GM12878 (cell line): ENCODE results near the gene ETV7. TPM values are rescaled to one million over a fixed set of nuclear protein-coding genes. Genes with fewer than 3 reads are reported as not detected.

Source experiments
- ATAC-seq: fragments of 200-7000 bp; cut with Tn5 transposase; 3 replicates; pipeline ENCODE4 v1.9.1; 2020; ENCODE audit warnings: mild to moderate bottlenecking, moderate library complexity
- BruUV-seq: library from RNA; stranded (reverse); fragments of 400-500 nt; replicated peaks from 2 replicates; lab custom pipeline; 2021; lab: Mats Ljungman, UMichigan
- CTCF ChIA-PET: fragments of 300-600 bp; sonication (Branson Sonifier 250); formaldehyde crosslinking; extraction: SDS; loops from one replicate; lab custom pipeline; 2021; ENCODE audit warnings: inconsistent platforms; lab: Yijun Ruan, JAX
- POLR2A ChIA-PET: fragments of 350-600 bp; formaldehyde crosslinking; extraction: SDS; loops from one replicate; lab custom pipeline; 2021; ENCODE audit warnings: inconsistent platforms; lab: Charles Lee
- RAD21 ChIA-PET: fragments of 300-600 bp; sonication (Branson Sonifier 250); formaldehyde crosslinking; loops from one replicate; lab custom pipeline; 2023; ENCODE audit warnings: antibody characterized with exemption; ENCODE audit not compliant: unreplicated experiment; lab: Charles Lee
- SMC1A ChIA-PET: fragments of 300-600 bp; sonication (Branson Sonifier 250); formaldehyde crosslinking; loops from one replicate; lab custom pipeline; 2023; ENCODE audit not compliant: unreplicated experiment, uncharacterized antibody; lab: Charles Lee
- DNase-seq: peaks from one replicate; pipeline ENCODE4 v3.0.0-alpha.2; 2011; ENCODE audit warnings: low read depth, low spot score
- FAIRE-seq: peaks from 3 replicates; lab custom pipeline; 2011; peaks lifted over from hg19 to GRCh38; lab: Jason Lieb, UNC
- H2AFZ ChIP-seq: 2 replicates; pipeline ENCODE4 v1.6.0; 2011; ENCODE audit warnings: low read depth, low read length, control low read depth; ENCODE audit not compliant: control insufficient read depth
- H3K27ac ChIP-seq: 2 replicates; pipeline ENCODE4 v1.5.1; 2011; ENCODE audit warnings: control low read depth; ENCODE audit not compliant: control insufficient read depth, insufficient read depth
- H3K27me3 ChIP-seq, 2 experiments: replicated peaks in 1 of 2; 2 replicates each; pipeline versions ENCODE4 v1.6.0 to v1.6.1; 2011; ENCODE audit warnings: low read length in 1 of 2; ENCODE audit not compliant: control insufficient read depth in 2 of 2, insufficient read depth in 2 of 2
- H3K36me3 ChIP-seq, 2 experiments: 2 replicates each; pipeline ENCODE4 v1.5.1; 2011; ENCODE audit warnings: low read length in 1 of 2; ENCODE audit not compliant: control insufficient read depth in 2 of 2, insufficient read depth in 2 of 2
- H3K4me1 ChIP-seq: 2 replicates; pipeline ENCODE4 v1.6.1; 2011; ENCODE audit warnings: mild to moderate bottlenecking, low read length, moderate library complexity, mixed read lengths; ENCODE audit not compliant: control insufficient read depth, insufficient read depth
- H3K4me2 ChIP-seq: 2 replicates; pipeline ENCODE4 v1.6.0; 2011; ENCODE audit warnings: control low read depth; ENCODE audit not compliant: control insufficient read depth, insufficient read depth
- H3K4me3 ChIP-seq: fragments of 200-600 bp; sonication (generic); 2 replicates; pipeline ENCODE4 v1.5.1; 2016
- H3K79me2 ChIP-seq: 2 replicates; pipeline ENCODE4 v1.6.0; 2011; ENCODE audit warnings: low read length; ENCODE audit not compliant: control insufficient read depth, insufficient read depth
- H3K9ac ChIP-seq: 2 replicates; pipeline ENCODE4 v1.8.0; 2011; ENCODE audit warnings: low read length, control low read depth, mixed read lengths; ENCODE audit not compliant: control insufficient read depth, insufficient read depth
- H3K9me3 ChIP-seq: replicated peaks from 3 replicates; pipeline ENCODE4 v1.5.1; 2011; ENCODE audit warnings: mild to moderate bottlenecking, low read length; ENCODE audit not compliant: control insufficient read depth, insufficient read depth
- H4K20me1 ChIP-seq: 2 replicates; pipeline ENCODE4 v1.6.0; 2011; ENCODE audit not compliant: control insufficient read depth, insufficient read depth
- EGR1 ChIP-seq, 2 experiments: IDR thresholded peaks; 1 replicate in 1 of 2; 2 replicates in 1 of 2; pipeline ENCODE4 v1.6.1; 2011 to 2012; ENCODE audit warnings: low read depth in 2 of 2, low read length in 2 of 2, borderline replicate concordance in 1 of 2, mild to moderate bottlenecking in 1 of 2, moderate library complexity in 1 of 2
- MEF2A ChIP-seq: IDR thresholded peaks from 2 replicates; pipeline ENCODE4 v1.6.1; 2011; ENCODE audit warnings: low read depth, mild to moderate bottlenecking, low read length, moderate library complexity; ENCODE audit not compliant: insufficient read depth
- MXI1 ChIP-seq: fragments of 150-350 bp; IDR thresholded peaks from 2 replicates; pipeline ENCODE4 v1.6.1; 2011; ENCODE audit warnings: low read depth, mild to moderate bottlenecking, inconsistent platforms, low read length, improper control_type of control experiment
- NFYB ChIP-seq: IDR thresholded peaks from 2 replicates; pipeline ENCODE4 v1.6.1; 2011; ENCODE audit warnings: low read depth, mild to moderate bottlenecking, low read length, improper control_type of control experiment, moderate library complexity; ENCODE audit not compliant: insufficient read depth
- PAX5 ChIP-seq: IDR thresholded peaks from 2 replicates; pipeline ENCODE4 v1.6.1; 2011; ENCODE audit warnings: low read depth, low read length, borderline replicate concordance
- POU2F2 ChIP-seq: IDR thresholded peaks from 3 replicates; pipeline ENCODE4 v1.6.1; 2011; ENCODE audit warnings: low read depth, mild to moderate bottlenecking, low read length, borderline replicate concordance
- SREBF2 ChIP-seq: IDR thresholded peaks from 2 replicates; pipeline ENCODE4 v1.6.1; 2012; ENCODE audit warnings: mild to moderate bottlenecking, low read length
- SRF ChIP-seq, 2 experiments: IDR thresholded peaks; 2 replicates each; pipeline ENCODE4 v1.6.1; 2011; ENCODE audit warnings: low read depth in 2 of 2, low read length in 2 of 2, mild to moderate bottlenecking in 1 of 2, moderate library complexity in 1 of 2
- TCF7 ChIP-seq: IDR thresholded peaks from 2 replicates; pipeline ENCODE4 v1.6.1; 2014; ENCODE audit warnings: antibody characterized with exemption, borderline replicate concordance
- YY1 ChIP-seq: IDR thresholded peaks from 2 replicates; pipeline ENCODE4 v1.6.1; 2011; ENCODE audit warnings: low read depth, mild to moderate bottlenecking, low read length
- ZNF217 ChIP-seq: fragments of 450-650 bp; IDR thresholded peaks from 2 replicates; pipeline ENCODE4 v1.6.1; 2017; ENCODE audit warnings: antibody characterized with exemption, mild to moderate bottlenecking
- ZNF24 ChIP-seq: fragments of 450-650 bp; IDR thresholded peaks from 2 replicates; pipeline ENCODE4 v1.6.1; 2017; ENCODE audit warnings: antibody characterized with exemption, mild to moderate bottlenecking
- WGBS: methylation state at CpG from one replicate; pipeline ENCODE4 v1.1.6; 2016; ENCODE audit warnings: low lambda C conversion rate; ENCODE audit not compliant: insufficient replicate concordance, insufficient coverage; ENCODE audit errors: missing lambda C conversion rate; 5-methylcytosine and 5-hydroxymethylcytosine counted together
- in situ Hi-C: fragments of 300-500 bp; cut with MboI; formaldehyde crosslinking; loops from 9 replicates; pipeline ENCODE4 v1.14.3; 2018; ENCODE audit warnings: mixed read lengths
- intact Hi-C: fragments of 100-400 bp; cut with micrococcal nuclease; formaldehyde crosslinking; loops from one replicate; pipeline ENCODE4 v1.14.2; 2022; ENCODE audit not compliant: unreplicated experiment
- polyA plus RNA-seq, 11 experiments: library from polyadenylated mRNA; depleted of rRNA in 4 of 11; unstranded in 6 of 11; stranded (reverse) in 5 of 11; fragments of >200 nt; fragmentation: Nextera tagmentation in 4 of 11; fragmentation: Illumina TruSeq in 1 of 11; extraction: Ambion mirVana in 4 of 11; extraction: Trizol in 1 of 11; gene quantifications; 1 replicate in 1 of 11; 2 replicates in 10 of 11; pipeline versions ENCODE4 v1.2.1 to v1.2.3, GENCODE V29; 2011 to 2016; ENCODE audit warnings: inconsistent platforms in 2 of 11, missing spikeins in 2 of 11, low read depth in 1 of 11
- total RNA-seq, 4 experiments: library from RNA; depleted of rRNA in 3 of 4; stranded (reverse); fragments of >200 nt in 3 of 4; fragmentation: Illumina TruSeq in 1 of 4; extraction: Trizol in 1 of 4; gene quantifications; 2 replicates each; pipeline versions ENCODE4 v1.2.1 to v1.2.3, GENCODE V29; 2013 to 2021
- TF ChIP-seq, protein P1 (sequence below): fragments of 450-650 bp; IDR thresholded peaks from 2 replicates; pipeline ENCODE4 v1.6.1; 2017; ENCODE audit warnings: low read depth, mild to moderate bottlenecking, moderate library complexity
- TF ChIP-seq, protein P2 (sequence below): fragments of 450-650 bp; IDR thresholded peaks from 2 replicates; pipeline ENCODE4 v1.6.1; 2018; ENCODE audit warnings: borderline replicate concordance, mild to moderate bottlenecking; ENCODE audit not compliant: partially characterized antibody

ETV7 gene
- total and polyA plus RNA-seq, 10 of the 15 experiments (the other 5 are each of a cell fraction or from before 2014, with no cell fraction given): 0.04 to 1.8 (median 1.3) TPM

DNA sequence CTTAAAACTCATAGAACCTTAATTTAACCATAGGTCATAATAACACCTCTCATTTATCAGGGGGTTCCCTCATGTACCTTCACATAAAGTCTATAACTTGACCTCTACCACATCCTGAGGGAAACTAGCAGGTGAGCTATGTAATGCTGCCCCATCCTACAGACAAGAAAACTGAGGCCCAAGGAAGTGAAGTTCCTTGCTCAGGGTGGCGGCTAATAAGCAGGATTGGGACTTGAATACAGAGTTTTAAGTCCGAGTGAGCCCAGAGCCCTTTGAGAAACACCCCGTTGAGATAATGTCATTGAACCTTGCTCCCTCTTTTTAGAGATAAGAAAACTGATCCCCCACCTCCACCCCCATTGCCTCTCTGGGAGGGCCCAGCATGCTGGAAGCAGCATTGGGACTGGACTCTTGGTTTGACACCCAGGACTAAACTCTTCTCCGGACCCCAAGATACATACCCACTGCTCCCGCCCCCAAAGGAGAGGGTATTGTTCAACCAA, 51.2 kb downstream of the ETV7 start:
- Histone ChIP-seq H3K27me3 (peaks cover 0 to 4% of the 10 kb centered on the region in 2 experiments; a peak in 1 of 4 replicates), H3K4me3 (no peak overlapping the region), H3K27ac (no peak overlapping the region), H3K36me3 (no peaks in the 10 kb centered on the region), H2AFZ (no peak overlapping the region), H4K20me1 (no peaks in the 10 kb centered on the region), H3K79me2 (no peaks in the 10 kb centered on the region), H3K9me3 (no peaks in the 10 kb centered on the region), H3K4me2 (peak overlapping the region; percentile 75), H3K9ac (no peak overlapping the region), H3K4me1 (peaks cover 34% of the 10 kb centered on the region)
- in situ Hi-C loops: no loop called here
- ChIA-PET POLR2A (interaction anchor here (0.9 to 6.0 kb wide), 7 partner anchors 9 to 308 kb away, joined by 3 to 44 read pairs (median 5); partner anchors contain the start of gene MAPK14), SMC1A (interaction anchor here (0.5 to 13.7 kb wide), 7 partner anchors 13 to 450 kb away, joined by 3 to 386 read pairs (median 6); no protein-coding TSS in a partner anchor), CTCF (interaction anchor here (0.6 to 19.9 kb wide), 11 partner anchors 10 to 309 kb away, joined by 3 to 483 read pairs (median 4); partner anchors contain the start of gene MAPK14), RAD21 (interaction anchor here (0.6 to 11.6 kb wide), 11 partner anchors 8 to 36 kb away, joined by 3 to 311 read pairs (median 5); no protein-coding TSS in a partner anchor)
- TF ChIP-seq SRF (IDR thresholded peaks at IDR 0.05; ENCODE audit: low read depth in 2 of 2, low read length in 2 of 2): no peak
- TF ChIP-seq ZNF217: no peak
- no peak for TF ChIP-seq NFYB
- TF ChIP-seq, protein P1, sequence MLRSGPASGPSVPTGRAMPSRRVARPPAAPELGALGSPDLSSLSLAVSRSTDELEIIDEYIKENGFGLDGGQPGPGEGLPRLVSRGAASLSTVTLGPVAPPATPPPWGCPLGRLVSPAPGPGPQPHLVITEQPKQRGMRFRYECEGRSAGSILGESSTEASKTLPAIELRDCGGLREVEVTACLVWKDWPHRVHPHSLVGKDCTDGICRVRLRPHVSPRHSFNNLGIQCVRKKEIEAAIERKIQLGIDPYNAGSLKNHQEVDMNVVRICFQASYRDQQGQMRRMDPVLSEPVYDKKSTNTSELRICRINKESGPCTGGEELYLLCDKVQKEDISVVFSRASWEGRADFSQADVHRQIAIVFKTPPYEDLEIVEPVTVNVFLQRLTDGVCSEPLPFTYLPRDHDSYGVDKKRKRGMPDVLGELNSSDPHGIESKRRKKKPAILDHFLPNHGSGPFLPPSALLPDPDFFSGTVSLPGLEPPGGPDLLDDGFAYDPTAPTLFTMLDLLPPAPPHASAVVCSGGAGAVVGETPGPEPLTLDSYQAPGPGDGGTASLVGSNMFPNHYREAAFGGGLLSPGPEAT: no peak
- no peak for TF ChIP-seq PAX5
- TF ChIP-seq YY1: no peak
- TF ChIP-seq TCF7: no peak
- TF ChIP-seq MEF2A: no peak
- no peak for TF ChIP-seq MXI1
- TF ChIP-seq, protein P2, sequence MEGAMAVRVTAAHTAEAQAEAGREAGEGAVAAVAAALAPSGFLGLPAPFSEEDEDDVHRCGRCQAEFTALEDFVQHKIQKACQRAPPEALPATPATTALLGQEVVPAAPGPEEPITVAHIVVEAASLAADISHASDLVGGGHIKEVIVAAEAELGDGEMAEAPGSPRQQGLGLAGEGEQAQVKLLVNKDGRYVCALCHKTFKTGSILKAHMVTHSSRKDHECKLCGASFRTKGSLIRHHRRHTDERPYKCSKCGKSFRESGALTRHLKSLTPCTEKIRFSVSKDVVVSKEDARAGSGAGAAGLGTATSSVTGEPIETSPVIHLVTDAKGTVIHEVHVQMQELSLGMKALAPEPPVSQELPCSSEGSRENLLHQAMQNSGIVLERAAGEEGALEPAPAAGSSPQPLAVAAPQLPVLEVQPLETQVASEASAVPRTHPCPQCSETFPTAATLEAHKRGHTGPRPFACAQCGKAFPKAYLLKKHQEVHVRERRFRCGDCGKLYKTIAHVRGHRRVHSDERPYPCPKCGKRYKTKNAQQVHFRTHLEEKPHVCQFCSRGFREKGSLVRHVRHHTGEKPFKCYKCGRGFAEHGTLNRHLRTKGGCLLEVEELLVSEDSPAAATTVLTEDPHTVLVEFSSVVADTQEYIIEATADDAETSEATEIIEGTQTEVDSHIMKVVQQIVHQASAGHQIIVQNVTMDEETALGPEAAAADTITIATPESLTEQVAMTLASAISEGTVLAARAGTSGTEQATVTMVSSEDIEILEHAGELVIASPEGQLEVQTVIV: no peak
- TF ChIP-seq EGR1 (IDR thresholded peaks at IDR 0.05; ENCODE audit: borderline replicate concordance in 1 of 2, low read depth in 2 of 2, low read length in 2 of 2): no peak
- no peak for TF ChIP-seq SREBF2
- TF ChIP-seq POU2F2: no peak
- no peak for TF ChIP-seq ZNF24
- 75% methylated on average over 5 of the region's 5 CpGs for WGBS
- FAIRE-seq (no peak), ATAC-seq (no peak), DNase-seq (no peak)
- intact Hi-C loops: loop anchor here (5.0 kb wide), 1 partner anchor 34 kb away; no protein-coding TSS in a partner anchor
- BruUV-seq: no TSS peak
